OCI-M2 (cell line): ENCODE data around the gene EIF2S2.

Experiments used
- DNase-seq: peaks from one replicate; lab custom pipeline; 2025; ENCODE audit not compliant: unreplicated experiment; lab: John Stamatoyannopoulos, UW

Gene EIF2S2

GRCh38 chr20:34065260-34065659, 46.8 kb downstream of the EIF2S2 start:
- DNase-seq, result no peak

- DNase-seq, result no peak
These were observed 47.8 kb downstream of the EIF2S2 start for GRCh38 chr20:34064286-34064685.

- DNase-seq, result no peak
These were observed 49.2 kb downstream of the EIF2S2 start for GRCh38 chr20:34062570-34063482.

- no peak for DNase-seq
These were observed 50.3 kb downstream of the EIF2S2 start for GRCh38 chr20:34061695-34062094.

- no peak for DNase-seq
These were observed 51.1 kb downstream of the EIF2S2 start for GRCh38 chr20:34060970-34061369.

- no peak for DNase-seq
These were observed 53.2 kb downstream of the EIF2S2 start for GRCh38 chr20:34058831-34059230.

GRCh38 chr20:34055290-34055689, 56.8 kb downstream of the EIF2S2 start:
- DNase-seq, result no peak

GRCh38 chr20:34052414-34052813, 59.6 kb downstream of the EIF2S2 start:
- DNase-seq, result no peak

GRCh38 chr20:34049897-34050695, 61.9 kb downstream of the EIF2S2 start:
- DNase-seq, result no peak

GRCh38 chr20:34049389-34049788, 62.7 kb downstream of the EIF2S2 start:
- no peak for DNase-seq

- DNase-seq, result no peak
These were observed 64.1 kb downstream of the EIF2S2 start for GRCh38 chr20:34047917-34048316.

- DNase-seq, result no peak
These were observed 64.9 kb downstream of the EIF2S2 start for GRCh38 chr20:34047010-34047687.

GRCh38 chr20:34045930-34046725, 65.9 kb downstream of the EIF2S2 start:
- no peak for DNase-seq

GRCh38 chr20:34045294-34045693, 66.7 kb downstream of the EIF2S2 start:
- DNase-seq, result no peak

- no peak for DNase-seq
These were observed 69.0 kb downstream of the EIF2S2 start for GRCh38 chr20:34043025-34043424.

GRCh38 chr20:34042262-34042661, 69.8 kb downstream of the EIF2S2 start:
- DNase-seq, result no peak

- DNase-seq, result no peak
These were observed 70.8 kb downstream of the EIF2S2 start for GRCh38 chr20:34041226-34041625.

- DNase-seq, result no peak
These were observed 71.6 kb downstream of the EIF2S2 start for GRCh38 chr20:34040300-34040995.
